Measurements from ENCODE around the gene SP5.

Gene SP5

GRCh38 chr2:170679607-170680079 is 35.5 kb upstream of the SP5 start:
- Histone ChIP-seq H3K27me3 (ENCODE audit: low read length) (no peaks in the 10 kb centered on the region), H3K9me3 (ENCODE audit: insufficient read depth, low read length) (no peaks in the 10 kb centered on the region), H3K79me2 (ENCODE audit: insufficient read depth, low read length) (no peaks in the 10 kb centered on the region), H2AFZ (ENCODE audit: low read depth, low read length, severe bottlenecking) (no peak overlapping the region), H3K4me3 (ENCODE audit: insufficient read depth, low read length, poor library complexity, severe bottlenecking) (no peak overlapping the region), H3K4me2 (ENCODE audit: low read depth, low read length, poor library complexity, severe bottlenecking) (no peak overlapping the region), H3F3A (ENCODE audit: insufficient read depth) (no peaks in the 10 kb centered on the region), H3K27ac (ENCODE audit: low read depth, low read length) (no peak overlapping the region), H3K9ac (ENCODE audit: low read length) (no peak overlapping the region), H3K36me3 (ENCODE audit: low read length) (no peaks in the 10 kb centered on the region), H3K9me2 (replicated peaks; ENCODE audit: insufficient read depth, low read length) (no peaks in the 10 kb centered on the region), H4K20me1 (ENCODE audit: low read depth, low read length) (no peaks in the 10 kb centered on the region)
- no peak for TF ChIP-seq EZH2phosphoT487 (conservative IDR thresholded peaks at IDR 0.05; ENCODE audit: low read length)
- TF ChIP-seq CTCF (IDR thresholded peaks at IDR 0.05; ENCODE audit: insufficient read depth, low read length, poor library complexity, severe bottlenecking) = no peak

- H3K36me3 ChIP-seq (ENCODE audit: low read length) = no peaks in the 10 kb centered on the region
- TF ChIP-seq EZH2phosphoT487 (conservative IDR thresholded peaks at IDR 0.05; ENCODE audit: low read length) (0 out of 2 replicates have a peak, but pooled peaks have one; percentile 38), CTCF (IDR thresholded peaks at IDR 0.05; ENCODE audit: insufficient read depth, low read length, poor library complexity, severe bottlenecking) (no peak)
- no peaks in the 10 kb centered on the region for H3K9me2 ChIP-seq (replicated peaks; ENCODE audit: insufficient read depth, low read length)
- H3K4me3 ChIP-seq (ENCODE audit: insufficient read depth, low read length, poor library complexity, severe bottlenecking) = no peak overlapping the region
- no peaks in the 10 kb centered on the region for H3K9me3 ChIP-seq (ENCODE audit: insufficient read depth, low read length)
- no peak overlapping the region for H2AFZ ChIP-seq (ENCODE audit: low read depth, low read length, severe bottlenecking)
- no peak overlapping the region for H3K9ac ChIP-seq (ENCODE audit: low read length)
- H3K4me2 ChIP-seq (ENCODE audit: low read depth, low read length, poor library complexity, severe bottlenecking) = no peak overlapping the region
- no peaks in the 10 kb centered on the region for H3K27me3 ChIP-seq (ENCODE audit: low read length)
- no peaks in the 10 kb centered on the region for H4K20me1 ChIP-seq (ENCODE audit: low read depth, low read length)
- no peaks in the 10 kb centered on the region for H3K79me2 ChIP-seq (ENCODE audit: insufficient read depth, low read length)
- H3K27ac ChIP-seq (ENCODE audit: low read depth, low read length) = no peak overlapping the region
- no peaks in the 10 kb centered on the region for H3F3A ChIP-seq (ENCODE audit: insufficient read depth)
These were observed 34.8 kb upstream of the SP5 start for GRCh38 chr2:170680172-170680941.

GRCh38 chr2:170681311-170681710 is 33.8 kb upstream of the SP5 start:
- no peak overlapping the region for H3K4me3 ChIP-seq (ENCODE audit: insufficient read depth, low read length, poor library complexity, severe bottlenecking)
- no peaks in the 10 kb centered on the region for H3K9me2 ChIP-seq (replicated peaks; ENCODE audit: insufficient read depth, low read length)
- H3K79me2 ChIP-seq (ENCODE audit: insufficient read depth, low read length) = no peaks in the 10 kb centered on the region
- H3K9ac ChIP-seq (ENCODE audit: low read length) = no peak overlapping the region
- no peak for TF ChIP-seq EZH2phosphoT487 (conservative IDR thresholded peaks at IDR 0.05; ENCODE audit: low read length)
- no peak for TF ChIP-seq CTCF (IDR thresholded peaks at IDR 0.05; ENCODE audit: insufficient read depth, low read length, poor library complexity, severe bottlenecking)
- no peaks in the 10 kb centered on the region for H4K20me1 ChIP-seq (ENCODE audit: low read depth, low read length)
- H3K4me2 ChIP-seq (ENCODE audit: low read depth, low read length, poor library complexity, severe bottlenecking) = no peak overlapping the region
- no peaks in the 10 kb centered on the region for H3F3A ChIP-seq (ENCODE audit: insufficient read depth)
- no peak overlapping the region for H2AFZ ChIP-seq (ENCODE audit: low read depth, low read length, severe bottlenecking)
- no peaks in the 10 kb centered on the region for H3K27me3 ChIP-seq (ENCODE audit: low read length)
- H3K9me3 ChIP-seq (ENCODE audit: insufficient read depth, low read length) = no peaks in the 10 kb centered on the region
- H3K36me3 ChIP-seq (ENCODE audit: low read length) = no peaks in the 10 kb centered on the region
- no peak overlapping the region for H3K27ac ChIP-seq (ENCODE audit: low read depth, low read length)

Data from SU-DHL-6 (cell line).